ENCODE measurements around the gene FAM170B.
A peak's percentile ranks its signal among the peaks of the same experiment; 100 is the strongest.

Gene FAM170B

DNA sequence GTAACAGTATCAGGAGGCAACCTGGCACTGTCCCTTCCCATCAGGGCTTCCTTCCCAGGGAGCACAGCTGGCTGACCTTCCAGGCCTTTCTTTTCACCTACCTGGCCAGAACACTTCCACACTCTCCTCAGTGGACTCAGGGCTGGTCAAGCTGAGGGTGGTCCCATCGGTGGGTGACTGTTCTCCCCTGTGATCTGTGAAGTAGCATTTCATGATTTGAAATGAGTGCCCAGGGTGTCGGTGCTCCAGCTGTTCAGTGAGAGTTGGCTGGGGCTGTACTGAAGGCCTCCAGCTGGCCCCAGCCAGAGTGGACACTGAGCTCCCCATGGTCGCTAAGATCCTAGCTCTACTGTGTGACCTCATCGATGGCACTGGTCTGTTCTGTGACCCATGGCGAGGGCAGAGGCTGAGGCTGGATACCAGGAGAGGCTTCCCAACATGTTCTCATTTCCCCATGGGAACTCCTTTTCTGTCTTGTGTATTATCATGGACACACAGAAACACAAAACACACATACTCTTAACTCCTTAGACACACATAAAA lies at the start of gene FAM170B:
Gene FAM170B (minus strand): TSS at position 316 of the 543 bp plus-strand sequence. CDS start 103 bp downstream, at position 213.
- no peak for ATAC-seq

DNA sequence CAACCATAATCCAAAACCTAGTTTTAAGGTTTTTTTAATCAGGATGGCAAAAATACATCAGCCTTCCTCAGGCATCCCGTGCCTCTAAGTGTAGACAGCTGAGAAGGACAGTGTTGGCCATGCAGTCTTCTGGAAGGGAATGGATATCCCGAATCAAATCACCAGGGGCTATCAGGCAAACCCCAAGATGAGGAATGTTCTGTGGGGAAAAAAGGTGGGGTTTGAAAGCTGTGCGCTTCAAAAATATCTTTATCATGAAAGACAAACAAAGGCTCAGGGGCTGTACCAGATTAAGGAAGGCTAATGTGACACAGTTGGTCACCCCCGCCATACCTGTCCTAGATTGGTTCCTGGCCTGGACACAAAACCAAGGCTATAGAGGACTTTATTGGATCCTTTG lies 49.0 kb upstream of the FAM170B start:
- DNase-seq (no peak), ATAC-seq (no peak)

More for the DNA sequence above, at the start of gene FAM170B:
- DNase-seq = no peak

DNA sequence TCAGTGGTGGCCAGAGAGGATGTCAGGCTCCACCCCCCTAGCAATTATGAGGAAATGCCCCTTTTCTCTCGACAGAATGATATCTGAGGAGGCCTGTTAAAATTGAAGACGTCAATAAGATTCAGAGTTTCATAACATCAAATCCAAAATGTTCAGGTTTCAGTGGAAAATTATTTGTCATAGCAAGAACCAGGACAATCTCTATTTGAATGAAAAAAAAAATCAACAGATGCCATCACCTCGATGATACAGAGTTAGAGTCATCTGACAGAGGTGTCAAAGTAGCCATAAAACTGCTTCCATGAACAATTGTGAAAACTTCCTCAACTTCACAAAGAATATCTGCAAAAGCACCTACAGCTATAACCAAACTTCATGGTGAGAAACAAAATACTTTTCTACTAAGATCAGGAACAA lies 46.6 kb upstream of the FAM170B start:
- DNase-seq (no peak), ATAC-seq (peak; percentile 20)

DNA sequence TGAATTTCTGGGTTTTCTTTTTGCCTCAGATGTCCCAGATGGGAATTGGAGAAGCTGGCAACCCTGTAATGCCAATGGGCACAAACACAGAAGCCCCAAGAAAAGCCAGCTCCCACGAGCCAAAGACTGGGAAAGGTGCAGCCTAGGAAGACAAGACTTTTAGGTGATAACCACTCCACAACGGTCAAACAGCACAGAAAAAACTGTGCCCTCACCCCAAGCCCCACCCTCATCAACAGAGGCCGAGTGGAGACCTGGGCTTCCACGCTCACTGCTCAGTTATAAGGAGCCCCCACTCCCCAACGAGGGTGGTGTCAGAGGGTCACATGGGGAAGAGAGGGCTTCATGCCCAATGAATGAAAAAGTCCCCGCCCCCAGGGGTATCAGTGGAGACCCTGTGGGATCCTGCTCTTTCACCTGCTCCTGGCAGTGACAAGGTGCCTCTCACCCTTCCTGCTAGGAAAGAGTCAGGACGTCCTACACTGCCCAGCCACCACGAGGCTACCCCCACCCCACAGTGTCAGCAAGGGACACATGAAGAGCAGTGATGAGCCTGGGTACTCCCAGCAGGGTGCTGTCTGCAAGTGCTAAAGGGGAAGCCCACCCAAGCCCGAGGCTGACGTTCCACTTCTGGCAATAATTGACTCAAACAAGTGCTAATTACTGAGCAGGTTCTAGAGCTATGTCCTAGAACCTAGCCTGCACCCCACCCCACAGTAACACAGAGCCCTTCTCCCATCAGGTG lies 46.0 kb upstream of the FAM170B start:
- no peak for ATAC-seq
- DNase-seq = peak; percentile 30

DNA sequence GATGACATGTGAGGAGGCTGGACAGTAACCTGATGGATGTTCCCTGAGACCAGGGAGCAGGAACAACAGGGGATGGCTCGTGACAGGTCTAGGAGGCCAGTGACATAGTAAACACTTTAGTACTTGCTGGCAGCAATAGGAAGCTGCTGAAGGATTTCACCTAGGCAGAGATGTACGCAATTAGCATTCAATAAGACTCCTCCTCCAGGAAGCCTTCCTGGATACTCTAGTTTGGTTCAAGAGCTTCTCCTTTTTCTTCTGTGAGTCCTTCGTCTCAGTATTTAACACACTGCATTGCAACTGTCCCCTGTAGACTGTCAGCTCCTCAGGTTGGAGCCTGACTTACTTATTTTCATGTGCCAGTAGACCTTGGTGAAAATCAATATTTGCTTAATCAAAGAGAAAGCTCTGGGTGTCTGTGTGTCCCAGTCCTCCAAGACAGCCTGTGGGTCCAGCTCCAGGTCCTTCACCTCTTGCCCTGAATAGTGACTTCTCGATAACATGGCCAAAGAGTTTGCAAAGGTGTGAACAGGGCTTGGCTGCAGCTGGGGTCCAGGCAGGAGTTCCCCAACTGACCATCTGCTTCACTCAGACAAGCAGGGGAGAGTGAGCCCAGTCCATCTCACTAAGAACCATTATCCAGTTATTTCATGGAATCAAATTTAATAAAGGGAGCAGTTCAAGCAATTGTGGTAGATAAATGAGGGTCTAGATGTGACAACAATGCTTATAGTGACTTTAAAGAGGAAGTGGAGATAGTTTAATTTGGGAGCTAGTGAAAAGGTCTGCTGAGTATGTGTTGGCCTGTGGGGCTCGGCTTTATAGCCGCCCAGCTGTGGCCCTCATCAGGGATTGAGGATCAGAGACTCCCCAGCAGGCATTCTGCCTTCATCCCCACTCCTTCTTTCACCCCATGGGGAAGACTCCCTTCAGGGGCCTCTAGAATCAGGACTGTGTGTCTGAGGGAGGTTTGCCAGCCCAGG lies 45.0 kb upstream of the FAM170B start:
- no peak for ATAC-seq
- no peak for DNase-seq

DNA sequence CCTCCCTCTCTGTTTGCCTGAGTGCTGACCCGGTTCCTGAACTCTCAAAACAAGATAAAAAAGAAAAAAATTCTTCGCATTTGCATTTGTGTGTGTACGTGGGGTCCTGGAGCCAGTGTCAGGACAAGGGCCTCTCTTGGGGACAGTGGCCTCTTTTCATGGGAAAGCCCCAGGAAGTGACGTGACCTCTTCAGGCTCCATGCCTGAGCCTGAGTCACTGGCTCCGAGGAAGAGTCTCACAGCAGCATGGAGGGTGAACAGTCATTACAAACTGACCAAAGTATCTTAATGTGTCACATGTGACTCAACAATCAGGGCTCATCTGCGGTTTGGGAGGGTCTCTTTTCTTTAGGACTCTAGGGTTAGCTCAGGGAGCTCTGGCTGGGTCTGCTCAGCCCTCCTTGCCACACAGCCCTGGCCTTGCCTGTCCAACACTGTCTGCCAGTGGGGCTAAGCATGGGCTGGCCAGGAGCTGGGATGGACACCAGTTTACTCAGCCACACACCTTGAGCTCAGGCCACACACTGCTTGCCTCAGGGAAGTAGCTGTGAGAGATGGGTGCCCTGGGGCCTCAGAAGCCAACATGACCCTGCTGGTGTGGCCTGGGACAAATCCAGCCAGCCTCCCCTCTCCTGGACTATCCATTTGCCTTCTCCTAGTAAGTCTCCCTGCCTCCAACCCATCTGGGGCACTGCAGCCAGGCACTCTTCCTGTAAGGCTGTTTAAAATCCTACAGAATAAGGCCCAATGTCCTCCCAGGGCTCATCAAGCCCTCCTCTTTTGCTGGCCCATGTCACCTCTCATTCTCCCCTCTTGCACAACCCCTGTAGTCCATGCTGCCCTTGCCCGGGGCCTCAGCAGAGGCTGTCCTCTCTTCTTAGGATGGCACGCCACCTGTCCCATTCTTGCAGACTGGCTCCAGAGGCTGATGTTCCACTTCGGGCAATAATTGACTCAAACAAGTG lies 43.9 kb upstream of the FAM170B start:
- ATAC-seq = peak; percentile 94
- peak; percentile 73 for DNase-seq

DNA sequence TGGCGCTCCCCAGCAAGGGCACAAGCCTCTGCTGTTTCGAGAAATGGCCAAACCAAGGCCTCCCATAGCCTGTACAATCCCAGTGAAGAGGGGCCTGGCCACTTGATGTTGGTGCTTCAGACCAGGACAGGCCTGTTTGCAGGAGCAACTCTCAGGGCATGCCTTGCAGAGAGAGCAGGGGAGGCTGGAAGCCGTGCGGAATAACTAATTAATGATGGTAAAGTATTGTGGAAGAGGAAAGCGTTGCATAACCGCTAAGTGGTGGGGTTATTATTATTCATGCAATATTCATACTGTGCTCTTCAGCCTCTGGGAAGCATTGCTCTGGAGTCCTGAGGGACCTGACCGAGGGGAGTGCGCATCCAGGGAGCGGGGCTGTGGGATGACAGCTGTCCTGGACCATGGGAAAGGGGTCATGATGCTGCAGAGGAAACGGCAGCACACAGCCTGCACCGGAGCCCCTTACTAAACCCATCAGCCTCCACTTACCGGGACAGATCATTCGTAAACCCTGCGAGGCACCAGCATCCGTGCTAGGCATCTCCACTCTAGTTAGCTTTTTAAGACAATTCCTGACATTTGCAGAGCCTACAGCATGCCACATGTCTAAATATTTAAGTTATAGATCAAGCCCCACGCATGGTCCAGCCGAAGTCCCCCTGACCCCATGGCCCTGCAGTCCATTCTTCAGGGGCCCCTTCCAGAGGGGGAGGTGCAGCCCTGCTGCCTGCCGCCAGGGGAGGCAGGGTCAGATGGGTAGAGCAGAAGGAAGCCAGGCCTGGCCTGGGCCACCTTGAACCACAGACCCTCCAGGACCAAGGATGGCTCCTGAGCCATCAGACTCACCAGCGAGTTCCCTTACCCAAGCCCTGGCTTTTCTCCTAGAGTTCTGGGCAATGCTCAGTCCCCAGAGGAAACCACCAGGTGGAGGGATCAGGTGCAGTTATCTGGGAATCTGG lies 42.8 kb upstream of the FAM170B start:
- no peak for DNase-seq
- ATAC-seq = no peak

DNA sequence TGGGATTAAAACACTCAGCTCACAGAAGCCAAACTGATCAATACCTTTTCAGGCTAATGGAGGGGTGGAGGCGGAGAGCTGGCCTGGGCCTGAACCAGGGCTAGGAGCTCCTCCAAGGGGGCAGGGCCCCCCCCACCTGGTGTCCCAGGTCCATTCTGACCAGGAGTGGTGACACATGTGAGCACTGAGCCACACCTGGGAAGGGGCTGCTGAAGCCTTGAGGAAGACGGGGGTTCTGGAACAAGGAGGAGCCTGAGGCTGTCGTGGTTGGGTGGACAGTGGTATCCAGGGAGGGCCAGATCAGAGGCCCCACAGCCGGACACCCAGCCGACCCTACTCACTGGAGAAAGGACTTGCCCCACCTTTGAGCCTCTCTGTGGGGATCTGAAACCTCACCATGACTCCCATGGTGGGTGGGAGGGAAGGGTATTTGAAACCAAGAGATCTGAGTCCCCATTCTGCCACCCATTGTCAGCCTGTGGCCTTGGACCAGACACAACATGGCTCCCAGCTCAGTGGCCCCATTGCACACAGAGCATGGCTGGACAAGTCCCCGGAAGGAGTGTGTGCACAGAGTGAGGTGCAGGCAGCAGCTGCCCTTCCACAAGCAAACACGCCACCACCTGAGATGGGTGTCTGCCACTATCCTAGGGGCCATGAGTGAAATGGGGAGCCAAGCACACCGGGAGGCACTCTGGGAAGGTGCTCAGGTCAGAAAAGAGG lies 41.9 kb upstream of the FAM170B start:
- ATAC-seq = no peak
- DNase-seq = no peak

DNA sequence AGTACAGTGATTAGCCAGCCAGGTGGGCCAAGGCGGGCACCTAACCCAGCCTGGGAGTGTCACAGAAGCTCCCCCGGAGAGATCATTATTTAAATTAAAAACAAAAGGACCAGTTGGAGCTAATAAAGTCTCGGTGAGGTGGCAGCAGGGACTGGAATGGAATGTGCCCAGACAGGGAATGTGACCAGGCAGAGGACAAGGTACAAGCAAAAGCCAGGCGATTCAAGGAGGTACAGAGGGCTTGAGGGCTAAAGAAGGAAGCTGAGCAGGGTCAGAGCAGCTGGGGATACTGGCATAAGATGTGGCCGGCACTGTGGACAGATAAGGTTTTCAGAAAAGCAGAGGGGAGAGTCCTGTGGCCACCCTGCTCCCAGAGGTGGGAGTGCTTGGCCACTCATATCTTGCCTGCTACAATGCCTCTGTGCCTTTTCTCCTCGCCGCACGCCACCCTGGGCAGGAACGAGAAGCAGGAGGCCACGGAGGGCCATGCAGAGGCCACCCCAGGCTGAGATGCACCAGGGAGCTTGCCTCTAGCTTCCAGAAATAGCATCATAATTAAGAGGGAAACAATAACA lies 41.2 kb upstream of the FAM170B start:
- DNase-seq (no peak), ATAC-seq (no peak)

DNA sequence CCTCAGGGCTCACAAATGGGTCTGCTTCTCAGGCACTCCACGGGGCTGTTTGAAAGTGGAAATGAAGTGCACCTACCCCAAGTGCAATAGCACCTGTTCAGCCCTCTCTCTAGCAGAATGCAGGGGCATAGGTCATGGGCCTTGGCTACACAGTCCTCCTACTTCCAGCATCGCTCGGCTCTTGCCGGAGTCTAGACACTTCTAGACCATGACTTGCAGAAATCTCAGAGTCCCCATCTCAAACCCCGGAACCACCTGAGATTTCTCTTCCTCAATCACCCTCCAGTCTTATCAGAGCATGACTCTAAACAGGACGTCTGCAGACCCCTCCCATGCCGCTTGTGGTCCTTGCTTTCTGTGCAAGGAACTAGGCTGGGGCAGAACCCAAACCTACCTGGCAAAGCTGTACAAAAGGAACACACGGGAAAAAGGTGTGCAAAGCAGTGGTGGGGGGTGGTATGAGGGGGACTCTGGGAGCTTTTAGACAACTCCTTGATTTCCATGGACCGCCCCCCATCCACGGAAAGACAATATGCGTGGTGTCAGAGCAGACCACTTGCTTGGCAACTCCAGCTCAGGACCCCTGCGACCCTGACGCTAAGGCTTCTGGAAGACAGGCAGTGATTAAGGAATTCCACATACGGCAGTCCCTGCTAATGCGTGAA lies 40.6 kb upstream of the FAM170B start:
- no peak for ATAC-seq
- DNase-seq = no peak

DNA sequence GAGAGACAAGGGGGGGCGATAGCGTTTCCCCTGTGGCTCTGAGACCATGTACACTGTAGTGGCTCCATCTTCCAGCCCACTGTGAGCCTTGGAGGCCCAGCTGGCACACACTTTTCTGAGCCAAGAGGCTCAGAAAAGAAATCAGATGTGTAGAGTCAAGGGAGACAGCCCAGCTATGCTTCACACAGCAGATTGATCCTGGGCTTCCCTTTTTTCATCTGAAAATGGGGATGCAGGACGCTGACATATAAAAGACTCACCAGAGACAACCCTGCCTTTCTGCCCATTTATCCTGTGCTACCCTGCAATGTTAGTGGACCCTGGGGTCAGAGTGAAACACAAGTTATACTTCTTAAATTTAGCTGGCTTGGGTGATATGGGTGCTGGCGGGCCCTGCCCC lies 40.0 kb upstream of the FAM170B start:
- no peak for ATAC-seq

DNA sequence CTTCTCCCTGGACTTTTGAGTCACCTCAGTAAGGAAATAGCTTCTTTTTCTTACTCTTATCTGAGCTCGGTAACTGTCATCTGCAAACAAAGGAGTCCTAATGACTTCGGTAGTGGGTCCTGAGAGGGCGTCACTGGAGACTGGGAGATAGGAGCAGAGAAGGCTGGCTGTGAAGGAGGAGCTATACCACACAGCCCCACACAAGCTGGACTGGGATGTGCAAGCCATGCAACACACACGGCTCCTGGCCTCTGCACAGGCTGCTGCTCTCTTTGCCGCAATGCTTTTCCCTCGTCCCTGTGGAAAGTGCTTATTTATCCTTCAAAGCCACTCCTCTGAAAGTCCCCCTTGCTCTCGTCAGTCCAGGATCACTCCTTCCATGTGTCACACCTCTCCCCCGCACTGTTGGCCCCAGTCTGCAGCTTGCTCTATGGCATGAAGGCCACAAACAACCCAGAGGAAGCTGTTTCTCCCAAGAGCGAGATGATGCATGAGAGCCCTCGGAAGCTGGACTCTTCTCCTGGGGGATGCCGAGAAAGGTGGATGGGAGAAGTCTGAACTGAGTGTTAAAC lies 39.5 kb upstream of the FAM170B start:
- DNase-seq (no peak), ATAC-seq (no peak)

More for the DNA sequence above, 40.0 kb upstream of the FAM170B start:
- DNase-seq = no peak

DNA sequence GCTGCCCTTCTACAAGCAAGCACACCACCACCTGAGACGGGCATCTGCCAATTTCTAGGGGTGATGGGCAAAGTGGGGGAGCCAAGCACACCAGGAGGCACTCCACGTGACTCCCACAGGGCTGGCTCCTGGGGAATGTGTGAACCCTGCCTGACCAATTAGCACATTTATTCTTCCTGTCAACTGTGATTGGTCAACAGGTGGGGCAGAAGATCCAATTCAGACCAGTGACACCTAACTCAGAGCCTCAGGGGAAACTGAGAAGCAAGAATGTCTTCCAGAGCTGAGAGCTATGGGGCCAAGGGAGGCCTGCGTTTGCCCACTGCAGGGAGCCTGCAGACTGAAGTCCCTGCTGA lies 38.9 kb upstream of the FAM170B start:
- DNase-seq = no peak
- ATAC-seq = no peak

DNA sequence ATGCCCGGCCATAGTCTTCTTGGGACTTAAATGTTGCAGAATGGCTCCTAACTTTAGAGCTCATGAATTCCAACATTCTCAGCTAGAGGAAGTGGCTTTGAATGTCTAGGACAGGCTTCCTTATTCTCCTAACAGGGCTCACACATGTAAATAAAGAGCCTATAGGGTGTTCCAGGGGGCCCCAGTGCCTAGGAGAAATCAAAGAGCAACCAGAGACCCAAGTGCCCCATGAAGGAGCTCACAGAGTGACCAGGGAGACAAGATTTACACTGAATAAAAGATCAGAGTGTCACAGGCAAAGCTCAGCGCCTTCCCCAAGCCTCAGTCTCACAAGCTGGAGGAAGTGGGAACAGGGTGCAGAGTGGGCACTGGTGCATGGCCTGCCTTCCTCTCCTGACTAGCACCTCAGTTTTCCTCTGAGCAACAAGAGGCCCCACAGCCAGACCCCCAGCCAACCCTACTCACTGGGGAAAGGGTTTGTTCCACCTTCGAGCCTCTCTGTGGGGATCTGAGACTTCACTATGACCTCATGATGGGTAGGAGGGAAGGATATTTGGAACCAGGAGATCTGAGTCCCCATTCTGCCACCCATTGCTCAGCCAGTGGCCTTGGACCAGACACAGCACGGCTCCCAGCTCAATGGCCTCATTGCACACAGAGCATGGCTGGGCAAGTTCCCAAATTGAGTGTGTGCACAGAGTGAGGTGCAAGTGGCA lies 38.4 kb upstream of the FAM170B start:
- DNase-seq (no peak), ATAC-seq (no peak)

DNA sequence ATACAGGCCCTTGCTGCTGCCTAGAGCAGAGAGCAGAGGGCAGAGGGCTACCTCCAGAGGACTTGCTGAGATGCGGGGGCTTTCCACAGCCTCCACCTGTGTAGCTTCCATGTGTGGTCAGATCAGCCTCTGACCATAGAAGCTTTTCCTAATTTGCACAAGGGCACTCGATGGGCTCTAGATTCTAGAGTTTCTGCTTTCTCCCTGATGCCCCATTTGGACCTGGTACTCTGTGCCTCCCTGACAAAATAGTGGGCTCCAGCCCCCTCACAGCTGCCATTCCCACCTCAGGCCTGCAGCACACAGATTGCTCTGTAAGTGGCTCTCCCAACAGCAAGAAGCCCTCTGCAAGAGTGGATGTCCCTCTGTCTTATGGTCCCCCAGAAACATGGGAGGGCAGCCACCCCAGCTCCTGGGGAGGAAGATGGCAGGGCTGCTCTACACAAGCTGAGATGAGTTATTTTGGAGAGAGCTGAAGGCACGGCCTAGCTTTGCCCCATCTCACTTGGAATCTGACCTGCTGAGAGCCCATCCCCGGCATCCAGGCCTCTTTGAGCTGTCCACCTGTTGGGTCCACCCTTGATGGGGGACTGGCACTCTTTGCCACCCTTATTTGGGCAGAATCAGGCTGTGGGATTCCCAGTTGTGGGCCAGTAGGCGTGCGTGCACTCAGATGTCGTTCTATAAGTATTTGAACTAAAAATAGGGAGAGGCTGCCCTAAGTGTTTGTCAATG lies 37.7 kb upstream of the FAM170B start:
- no peak for ATAC-seq
- no peak for DNase-seq

DNA sequence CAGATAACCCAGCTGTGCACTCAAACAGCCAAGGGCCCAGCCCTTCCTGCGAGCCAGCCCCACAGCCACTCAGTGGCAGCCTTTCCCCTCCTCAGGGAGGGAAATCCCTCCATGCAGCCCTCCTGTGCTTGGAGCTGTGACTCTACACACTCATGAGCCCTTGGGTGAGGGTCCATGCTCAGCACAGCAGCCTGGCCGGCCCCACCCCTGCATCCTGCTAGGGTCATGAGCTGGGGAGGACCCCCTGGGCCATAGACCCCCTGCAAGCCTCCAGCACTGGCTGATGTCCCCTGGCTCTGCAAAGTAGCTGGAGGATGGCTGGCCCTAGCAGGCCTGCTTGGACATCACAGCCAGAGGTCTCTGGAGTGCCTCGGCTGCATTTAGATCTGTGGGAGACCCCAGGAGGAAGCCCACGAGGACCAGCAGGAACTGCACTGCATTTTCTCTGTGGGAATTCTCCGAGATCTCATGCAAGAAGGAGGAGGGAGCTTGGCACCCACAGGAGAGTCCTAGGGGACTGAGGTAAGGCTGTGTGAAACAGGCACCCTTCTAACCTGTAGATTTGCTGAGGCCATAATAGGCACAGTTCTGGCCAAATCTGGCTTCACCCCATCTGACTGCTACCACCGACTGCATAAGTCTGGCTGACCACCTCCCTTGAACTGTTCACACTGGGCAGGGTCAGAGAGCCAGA lies 37.0 kb upstream of the FAM170B start:
- ATAC-seq (no peak), DNase-seq (no peak)

DNA sequence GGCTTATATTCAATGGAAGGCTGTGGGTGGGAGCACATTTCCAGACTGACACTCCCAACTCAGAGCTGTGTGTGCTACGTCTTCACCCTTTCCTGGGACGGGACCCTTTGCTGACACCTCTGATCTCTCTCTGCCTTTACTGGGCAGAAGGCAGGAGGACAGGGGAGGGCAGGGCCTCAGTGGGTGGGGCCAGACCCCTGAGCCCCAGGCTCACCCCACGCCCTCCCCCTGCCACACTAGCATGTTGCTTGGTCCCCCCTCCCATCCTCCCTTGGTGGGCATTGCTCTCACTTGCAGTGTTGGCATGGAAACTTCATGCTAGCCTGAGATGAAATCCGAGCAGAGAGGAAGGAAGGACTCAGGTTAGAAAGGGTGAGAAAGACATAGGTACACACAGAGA lies 36.0 kb upstream of the FAM170B start:
- ATAC-seq = no peak

More for the DNA sequence above, 36.0 kb upstream of the FAM170B start:
- no peak for DNase-seq
